ENCODE data around the gene HDAC4.
"Not testable (repeated sequence)": the region's sequence is repeated elsewhere in the genome, so short reads cannot be mapped to it uniquely, and the experiment has no call there.

DNA sequence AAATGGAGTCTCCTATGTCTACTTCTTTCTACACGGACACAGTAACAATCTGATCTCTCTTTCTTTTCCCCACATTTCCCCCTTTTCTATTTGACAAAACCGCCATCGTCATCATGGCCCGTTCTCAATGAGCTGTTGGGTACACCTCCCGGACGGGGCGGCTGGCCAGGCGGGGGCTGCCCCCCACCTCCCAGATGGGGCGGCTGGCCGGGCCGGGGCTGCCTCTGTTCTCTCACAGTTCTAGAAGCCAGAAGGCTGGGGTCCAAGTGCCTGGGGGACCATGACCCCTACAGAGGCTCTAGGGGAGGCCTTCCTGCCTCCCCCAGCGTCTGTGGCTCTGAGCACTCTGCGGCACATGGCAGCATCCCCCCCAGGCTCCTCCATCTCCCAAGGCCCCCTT lies 362.5 kb downstream of the HDAC4 start:
- TF ChIP-seq, protein P1, sequence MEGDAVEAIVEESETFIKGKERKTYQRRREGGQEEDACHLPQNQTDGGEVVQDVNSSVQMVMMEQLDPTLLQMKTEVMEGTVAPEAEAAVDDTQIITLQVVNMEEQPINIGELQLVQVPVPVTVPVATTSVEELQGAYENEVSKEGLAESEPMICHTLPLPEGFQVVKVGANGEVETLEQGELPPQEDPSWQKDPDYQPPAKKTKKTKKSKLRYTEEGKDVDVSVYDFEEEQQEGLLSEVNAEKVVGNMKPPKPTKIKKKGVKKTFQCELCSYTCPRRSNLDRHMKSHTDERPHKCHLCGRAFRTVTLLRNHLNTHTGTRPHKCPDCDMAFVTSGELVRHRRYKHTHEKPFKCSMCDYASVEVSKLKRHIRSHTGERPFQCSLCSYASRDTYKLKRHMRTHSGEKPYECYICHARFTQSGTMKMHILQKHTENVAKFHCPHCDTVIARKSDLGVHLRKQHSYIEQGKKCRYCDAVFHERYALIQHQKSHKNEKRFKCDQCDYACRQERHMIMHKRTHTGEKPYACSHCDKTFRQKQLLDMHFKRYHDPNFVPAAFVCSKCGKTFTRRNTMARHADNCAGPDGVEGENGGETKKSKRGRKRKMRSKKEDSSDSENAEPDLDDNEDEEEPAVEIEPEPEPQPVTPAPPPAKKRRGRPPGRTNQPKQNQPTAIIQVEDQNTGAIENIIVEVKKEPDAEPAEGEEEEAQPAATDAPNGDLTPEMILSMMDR (conservative IDR thresholded peaks at IDR 0.05), result not testable (repeated sequence)
- TF ChIP-seq EZH2 (IDR thresholded peaks at IDR 0.05; ENCODE audit: low read depth), result not testable (repeated sequence)
